ENCODE measurements around the gene RFK.

The RFK gene

DNA sequence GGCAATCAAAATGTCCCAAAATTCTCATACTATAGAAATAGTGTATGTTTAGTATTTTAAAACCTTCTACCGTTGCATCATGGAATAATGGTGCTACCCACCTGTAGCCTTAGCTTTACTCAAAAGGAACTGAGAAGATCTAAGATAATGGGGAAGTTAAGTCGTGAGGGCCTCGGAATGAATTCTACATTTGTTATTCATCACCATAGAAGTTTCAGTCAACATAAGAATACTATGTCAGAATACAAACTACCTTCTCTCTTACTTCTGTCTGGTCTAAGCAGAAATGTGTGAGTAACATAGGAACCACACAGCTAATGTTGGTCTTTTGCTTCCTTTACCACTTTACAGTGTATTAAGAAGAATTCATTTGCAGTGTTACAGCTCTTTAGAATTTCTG, 43.2 kb downstream of the RFK start:
- DNase-seq (ENCODE audit: insufficient read length, low spot score), result no peak
- TF ChIP-seq POLR2AphosphoS5 (IDR thresholded peaks at IDR 0.05; ENCODE audit: low read depth, low read length) (no peak), SPI1 (IDR thresholded peaks at IDR 0.05; ENCODE audit: low read depth, low read length) (peak; percentile 23; the same call in 1 of the 2 replicates)
- FAIRE-seq, result no peak

- DNase-seq (ENCODE audit: insufficient read length, low spot score), result no peak
- TF ChIP-seq TAF1 (IDR thresholded peaks at IDR 0.05; ENCODE audit: low read depth, low read length), result no peak
- no peak for TF ChIP-seq PAX5 (IDR thresholded peaks at IDR 0.05; ENCODE audit: insufficient read depth, low read length, severe bottlenecking)
- no peak for FAIRE-seq
Observed at GRCh38 chr9:76349865-76350264, 44.4 kb downstream of the RFK start.

GRCh38 chr9:76342858-76343257, 51.4 kb downstream of the RFK start:
- no peak for FAIRE-seq
- no peak for TF ChIP-seq PAX5 (IDR thresholded peaks at IDR 0.05; ENCODE audit: insufficient read depth, low read length, severe bottlenecking)
- TF ChIP-seq POU2F2 (IDR thresholded peaks at IDR 0.05; ENCODE audit: low read depth, low read length), result no peak
- no peak for TF ChIP-seq POLR2AphosphoS5 (IDR thresholded peaks at IDR 0.05; ENCODE audit: low read depth, low read length)
- TF ChIP-seq POLR2A (IDR thresholded peaks at IDR 0.05; ENCODE audit: low read depth, low read length), result no peak
- TF ChIP-seq SPI1 (IDR thresholded peaks at IDR 0.05; ENCODE audit: low read depth, low read length), result no peak
- no peak for TF ChIP-seq TAF1 (IDR thresholded peaks at IDR 0.05; ENCODE audit: low read depth, low read length)

DNA sequence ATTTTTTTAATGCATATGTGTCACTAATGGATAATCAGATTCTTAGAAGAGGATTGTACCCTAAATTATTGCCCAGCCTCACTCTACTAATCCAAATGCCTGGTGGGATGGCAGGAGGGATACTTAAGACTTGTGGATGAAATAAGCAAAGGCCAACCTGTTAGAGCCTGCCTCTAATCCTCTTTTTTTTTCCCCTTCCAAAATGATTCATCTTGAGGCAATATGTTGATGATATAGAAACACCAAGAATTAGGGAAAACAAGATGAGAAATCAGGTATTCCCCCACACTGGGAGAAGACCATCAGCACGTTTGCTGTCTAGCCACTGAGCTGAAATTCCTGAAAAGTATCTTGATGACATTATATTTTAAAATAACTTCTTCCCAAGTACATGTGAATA, 52.0 kb downstream of the RFK start:
- no peak for TF ChIP-seq SPI1 (IDR thresholded peaks at IDR 0.05; ENCODE audit: low read depth, low read length)
- TF ChIP-seq TAF1 (IDR thresholded peaks at IDR 0.05; ENCODE audit: low read depth, low read length), result no peak
- no peak for TF ChIP-seq PAX5 (IDR thresholded peaks at IDR 0.05; ENCODE audit: insufficient read depth, low read length, severe bottlenecking)
- no peak for TF ChIP-seq POU2F2 (IDR thresholded peaks at IDR 0.05; ENCODE audit: low read depth, low read length)
- no peak for TF ChIP-seq POLR2A (IDR thresholded peaks at IDR 0.05; ENCODE audit: low read depth, low read length)
- TF ChIP-seq POLR2AphosphoS5 (IDR thresholded peaks at IDR 0.05; ENCODE audit: low read depth, low read length), result no peak
- FAIRE-seq, result no peak

More at GRCh38 chr9:76342858-76343257, 51.4 kb downstream of the RFK start:
- DNase-seq (ENCODE audit: insufficient read length, low spot score), result no peak

DNA sequence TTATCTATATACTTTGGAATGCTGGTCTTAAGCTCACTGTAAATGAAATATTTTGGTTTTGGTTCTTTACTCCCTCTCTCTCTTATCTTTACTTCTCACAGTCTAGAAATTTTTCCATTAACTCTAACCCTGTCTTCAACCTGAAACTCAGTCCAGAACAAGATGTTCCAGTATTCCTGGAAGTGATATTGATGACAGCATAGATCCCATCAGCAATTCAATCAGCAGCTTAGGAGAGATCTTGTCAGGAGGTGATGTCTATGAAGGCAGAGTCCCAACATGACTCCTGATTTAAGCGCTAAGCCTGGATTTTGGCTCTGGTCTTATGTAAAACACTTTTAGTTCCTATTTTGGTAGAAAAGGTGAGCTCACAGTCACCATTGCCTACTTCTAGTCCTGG, 52.6 kb downstream of the RFK start:
- TF ChIP-seq POU2F2 (IDR thresholded peaks at IDR 0.05; ENCODE audit: low read depth, low read length) (no peak), PAX5 (IDR thresholded peaks at IDR 0.05; ENCODE audit: insufficient read depth, low read length, severe bottlenecking) (no peak), TAF1 (IDR thresholded peaks at IDR 0.05; ENCODE audit: low read depth, low read length) (no peak), POLR2AphosphoS5 (IDR thresholded peaks at IDR 0.05; ENCODE audit: low read depth, low read length) (no peak), SPI1 (IDR thresholded peaks at IDR 0.05; ENCODE audit: low read depth, low read length) (no peak), POLR2A (IDR thresholded peaks at IDR 0.05; ENCODE audit: low read depth, low read length) (no peak)
- FAIRE-seq (no peak), DNase-seq (ENCODE audit: insufficient read length, low spot score) (no peak)

More for the DNA sequence above, 52.0 kb downstream of the RFK start:
- DNase-seq (ENCODE audit: insufficient read length, low spot score), result no peak

- TF ChIP-seq SPI1 (IDR thresholded peaks at IDR 0.05; ENCODE audit: low read depth, low read length), result no peak
- TF ChIP-seq POU2F2 (IDR thresholded peaks at IDR 0.05; ENCODE audit: low read depth, low read length), result no peak
- no peak for TF ChIP-seq POLR2AphosphoS5 (IDR thresholded peaks at IDR 0.05; ENCODE audit: low read depth, low read length)
- no peak for TF ChIP-seq POLR2A (IDR thresholded peaks at IDR 0.05; ENCODE audit: low read depth, low read length)
- TF ChIP-seq PAX5 (IDR thresholded peaks at IDR 0.05; ENCODE audit: insufficient read depth, low read length, severe bottlenecking), result no peak
- TF ChIP-seq TAF1 (IDR thresholded peaks at IDR 0.05; ENCODE audit: low read depth, low read length), result no peak
- FAIRE-seq (no peak), DNase-seq (ENCODE audit: insufficient read length, low spot score) (no peak)
Observed at GRCh38 chr9:76338418-76338817, 55.8 kb downstream of the RFK start.

- no peak for FAIRE-seq
- no peak for TF ChIP-seq TAF1 (IDR thresholded peaks at IDR 0.05; ENCODE audit: low read depth, low read length)
- TF ChIP-seq POLR2AphosphoS5 (IDR thresholded peaks at IDR 0.05; ENCODE audit: low read depth, low read length), result no peak
- no peak for TF ChIP-seq SPI1 (IDR thresholded peaks at IDR 0.05; ENCODE audit: low read depth, low read length)
- TF ChIP-seq POU2F2 (IDR thresholded peaks at IDR 0.05; ENCODE audit: low read depth, low read length), result no peak
- no peak for TF ChIP-seq POLR2A (IDR thresholded peaks at IDR 0.05; ENCODE audit: low read depth, low read length)
- TF ChIP-seq PAX5 (IDR thresholded peaks at IDR 0.05; ENCODE audit: insufficient read depth, low read length, severe bottlenecking), result no peak
- no peak for DNase-seq (ENCODE audit: insufficient read length, low spot score)
Observed at GRCh38 chr9:76336027-76336426, 58.2 kb downstream of the RFK start.
